ENCODE results near the gene FOXO6. TPM values are rescaled to one million over a fixed set of nuclear protein-coding genes. Genes with fewer than 3 reads are reported as not detected.

FOXO6 gene
- total RNA-seq, 5 donors from 2014 or later (not counting 1 experiment from before 2014, with no cell fraction given) = 0.13 to 0.70 (median 0.63) TPM; not detected in 2

GRCh38 chr1:41420860-41421259 lies 59.6 kb downstream of the FOXO6 start:
- ATAC-seq (replicated peaks in 1 of 4) (no peak), DNase-seq (no peak)
- Mint-ChIP-seq H3K27ac (no peak overlapping the region), H3K4me3 (no peak overlapping the region), H3K36me3 (no peaks in the 10 kb centered on the region), H3K4me1 (no peaks in the 10 kb centered on the region), H3K9me3 (no peaks in the 10 kb centered on the region), H3K27me3 (peaks cover 7 to 9% of the 10 kb centered on the region in 2 donors)
- Histone ChIP-seq H3K36me3 (ENCODE audit: control insufficient read depth in 2 of 2, extremely low read depth in 1 of 2, insufficient read depth in 1 of 2, low read length in 1 of 2) (no peaks in the 10 kb centered on the region), H3K9me3 (no peaks in the 10 kb centered on the region), H3K4me3 (ENCODE audit: control insufficient read depth in 1 of 2, extremely low read depth in 1 of 2, low read length in 1 of 2) (no peak overlapping the region), H3K27me3 (replicated peaks in 1 of 2; ENCODE audit: control insufficient read depth in 2 of 2, extremely low read depth in 1 of 2, insufficient read depth in 2 of 2, low read length in 1 of 2) (peaks cover 0 to 40% of the 10 kb centered on the region in 2 experiments), H3K27ac (ENCODE audit: low read length) (no peak overlapping the region), H3K4me1 (ENCODE audit: control insufficient read depth in 1 of 2, extremely low read depth in 1 of 2, insufficient read depth in 2 of 2, low read length in 2 of 2) (no peaks in the 10 kb centered on the region)
- POLR2A ChIA-PET = no interaction called here
- WGBS (ENCODE audit: insufficient coverage) = 56% methylated on average over 2 of the region's 3 CpGs
- CTCF ChIA-PET = interaction anchor here in 1 of 2 donors (0.5 kb wide), 1 partner anchor 926 kb away, joined by 4 read pairs; no protein-coding TSS in a partner anchor

GRCh38 chr1:41422306-41422705 lies 61.1 kb downstream of the FOXO6 start:
- no peaks in the 10 kb centered on the region for H3K36me3 Mint-ChIP-seq
- POLR2A ChIA-PET = no interaction called here
- peaks cover 0 to 30% of the 10 kb centered on the region in 2 experiments for H3K27me3 ChIP-seq (replicated peaks in 1 of 2; ENCODE audit: control insufficient read depth in 2 of 2, extremely low read depth in 1 of 2, insufficient read depth in 2 of 2, low read length in 1 of 2)
- DNase-seq (no peak), ATAC-seq (replicated peaks in 1 of 4) (no peak)
- CTCF ChIA-PET = no interaction called here
- no peak overlapping the region for H3K27ac ChIP-seq (ENCODE audit: low read length)
- H3K4me3 Mint-ChIP-seq = no peak overlapping the region
- WGBS (ENCODE audit: insufficient coverage) = 65% methylated on average over 6 of the region's 6 CpGs
- peaks cover 3 to 9% of the 10 kb centered on the region in 2 donors for H3K27me3 Mint-ChIP-seq
- no peak overlapping the region for H3K27ac Mint-ChIP-seq
- no peaks in the 10 kb centered on the region for H3K4me1 Mint-ChIP-seq
- H3K36me3 ChIP-seq (ENCODE audit: control insufficient read depth in 2 of 2, extremely low read depth in 1 of 2, insufficient read depth in 1 of 2, low read length in 1 of 2) = no peaks in the 10 kb centered on the region
- no peaks in the 10 kb centered on the region for H3K4me1 ChIP-seq (ENCODE audit: control insufficient read depth in 1 of 2, extremely low read depth in 1 of 2, insufficient read depth in 2 of 2, low read length in 2 of 2)
- no peaks in the 10 kb centered on the region for H3K9me3 Mint-ChIP-seq
- no peak overlapping the region for H3K4me3 ChIP-seq (ENCODE audit: control insufficient read depth in 1 of 2, extremely low read depth in 1 of 2, low read length in 1 of 2)
- no peaks in the 10 kb centered on the region for H3K9me3 ChIP-seq

GRCh38 chr1:41423511-41424191 lies 62.4 kb downstream of the FOXO6 start:
- ATAC-seq (replicated peaks in 1 of 4) = no peak
- H3K36me3 ChIP-seq (ENCODE audit: control insufficient read depth in 2 of 2, extremely low read depth in 1 of 2, insufficient read depth in 1 of 2, low read length in 1 of 2) = no peaks in the 10 kb centered on the region
- no peak overlapping the region for H3K4me3 Mint-ChIP-seq
- no peaks in the 10 kb centered on the region for H3K9me3 ChIP-seq
- H3K4me1 ChIP-seq (ENCODE audit: control insufficient read depth in 1 of 2, extremely low read depth in 1 of 2, insufficient read depth in 2 of 2, low read length in 2 of 2) = no peaks in the 10 kb centered on the region
- 69% methylated on average over 37 of the region's 38 CpGs for WGBS (ENCODE audit: insufficient coverage)
- H3K27ac Mint-ChIP-seq = no peak overlapping the region
- DNase-seq = no peak
- H3K36me3 Mint-ChIP-seq = no peaks in the 10 kb centered on the region
- H3K9me3 Mint-ChIP-seq = no peaks in the 10 kb centered on the region
- peaks cover 8 to 10% of the 10 kb centered on the region in 2 donors for H3K27me3 Mint-ChIP-seq
- no peak overlapping the region for H3K27ac ChIP-seq (ENCODE audit: low read length)
- H3K4me1 Mint-ChIP-seq = no peaks in the 10 kb centered on the region
- peaks cover 0 to 32% of the 10 kb centered on the region in 2 experiments for H3K27me3 ChIP-seq (replicated peaks in 1 of 2; ENCODE audit: control insufficient read depth in 2 of 2, extremely low read depth in 1 of 2, insufficient read depth in 2 of 2, low read length in 1 of 2)
- ChIA-PET POLR2A (interaction anchor here in 1 of 2 donors (0.6 kb wide), 1 partner anchor 53 kb away, joined by 5 read pairs; no protein-coding TSS in a partner anchor), CTCF (no interaction called here)
- H3K4me3 ChIP-seq (ENCODE audit: control insufficient read depth in 1 of 2, extremely low read depth in 1 of 2, low read length in 1 of 2) = no peak overlapping the region

- CTCF ChIA-PET = no interaction called here
- H3K27ac ChIP-seq (ENCODE audit: low read length) = no peak overlapping the region
- H3K4me3 Mint-ChIP-seq = no peak overlapping the region
- WGBS (ENCODE audit: insufficient coverage) = 100% methylated on average over 4 of the region's 4 CpGs
- H3K27ac Mint-ChIP-seq = no peak overlapping the region
- no peaks in the 10 kb centered on the region for H3K9me3 ChIP-seq
- no peak for ATAC-seq (replicated peaks in 1 of 4)
- no peak overlapping the region for H3K4me3 ChIP-seq (ENCODE audit: control insufficient read depth in 1 of 2, extremely low read depth in 1 of 2, low read length in 1 of 2)
- H3K36me3 Mint-ChIP-seq = no peaks in the 10 kb centered on the region
- H3K36me3 ChIP-seq (ENCODE audit: control insufficient read depth in 2 of 2, extremely low read depth in 1 of 2, insufficient read depth in 1 of 2, low read length in 1 of 2) = no peaks in the 10 kb centered on the region
- H3K4me1 Mint-ChIP-seq = no peaks in the 10 kb centered on the region
- DNase-seq = no peak
- POLR2A ChIA-PET = no interaction called here
- peaks cover 0 to 32% of the 10 kb centered on the region in 2 experiments for H3K27me3 ChIP-seq (replicated peaks in 1 of 2; ENCODE audit: control insufficient read depth in 2 of 2, extremely low read depth in 1 of 2, insufficient read depth in 2 of 2, low read length in 1 of 2)
- H3K9me3 Mint-ChIP-seq = no peaks in the 10 kb centered on the region
- no peaks in the 10 kb centered on the region for H3K4me1 ChIP-seq (ENCODE audit: control insufficient read depth in 1 of 2, extremely low read depth in 1 of 2, insufficient read depth in 2 of 2, low read length in 2 of 2)
- peaks cover 10 to 13% of the 10 kb centered on the region in 2 donors for H3K27me3 Mint-ChIP-seq
Observed at GRCh38 chr1:41424581-41425118, 63.4 kb downstream of the FOXO6 start.

GRCh38 chr1:41425369-41425768 lies 64.1 kb downstream of the FOXO6 start:
- Histone ChIP-seq H3K36me3 (ENCODE audit: control insufficient read depth in 2 of 2, extremely low read depth in 1 of 2, insufficient read depth in 1 of 2, low read length in 1 of 2) (no peaks in the 10 kb centered on the region), H3K27ac (ENCODE audit: low read length) (no peak overlapping the region), H3K4me3 (ENCODE audit: control insufficient read depth in 1 of 2, extremely low read depth in 1 of 2, low read length in 1 of 2) (no peak overlapping the region), H3K27me3 (replicated peaks in 1 of 2; ENCODE audit: control insufficient read depth in 2 of 2, extremely low read depth in 1 of 2, insufficient read depth in 2 of 2, low read length in 1 of 2) (peaks cover 0 to 32% of the 10 kb centered on the region in 2 experiments), H3K9me3 (no peaks in the 10 kb centered on the region), H3K4me1 (ENCODE audit: control insufficient read depth in 1 of 2, extremely low read depth in 1 of 2, insufficient read depth in 2 of 2, low read length in 2 of 2) (no peaks in the 10 kb centered on the region)
- no peak for DNase-seq
- ATAC-seq (replicated peaks in 1 of 4) = no peak
- Mint-ChIP-seq H3K36me3 (no peaks in the 10 kb centered on the region), H3K27ac (no peak overlapping the region), H3K4me1 (no peaks in the 10 kb centered on the region), H3K27me3 (peaks cover 10 to 13% of the 10 kb centered on the region in 2 donors), H3K9me3 (no peaks in the 10 kb centered on the region), H3K4me3 (no peak overlapping the region)
- ChIA-PET CTCF (no interaction called here), POLR2A (no interaction called here)
- 97% methylated on average over 2 of the region's 2 CpGs for WGBS (ENCODE audit: insufficient coverage)

GRCh38 chr1:41426201-41426890 lies 65.1 kb downstream of the FOXO6 start:
- H3K4me1 Mint-ChIP-seq = no peaks in the 10 kb centered on the region
- no peak overlapping the region for H3K4me3 Mint-ChIP-seq
- ATAC-seq (replicated peaks in 1 of 4) (no peak), DNase-seq (no peak)
- H3K27me3 ChIP-seq (replicated peaks in 1 of 2; ENCODE audit: control insufficient read depth in 2 of 2, extremely low read depth in 1 of 2, insufficient read depth in 2 of 2, low read length in 1 of 2) = peaks cover 0 to 40% of the 10 kb centered on the region in 2 experiments
- H3K9me3 ChIP-seq = no peaks in the 10 kb centered on the region
- CTCF ChIA-PET = no interaction called here
- no peak overlapping the region for H3K27ac Mint-ChIP-seq
- H3K27me3 Mint-ChIP-seq = peaks cover 11 to 13% of the 10 kb centered on the region in 2 donors
- no peaks in the 10 kb centered on the region for H3K36me3 ChIP-seq (ENCODE audit: control insufficient read depth in 2 of 2, extremely low read depth in 1 of 2, insufficient read depth in 1 of 2, low read length in 1 of 2)
- POLR2A ChIA-PET = no interaction called here
- H3K4me3 ChIP-seq (ENCODE audit: control insufficient read depth in 1 of 2, extremely low read depth in 1 of 2, low read length in 1 of 2) = no peak overlapping the region
- H3K9me3 Mint-ChIP-seq = no peaks in the 10 kb centered on the region
- H3K4me1 ChIP-seq (ENCODE audit: control insufficient read depth in 1 of 2, extremely low read depth in 1 of 2, insufficient read depth in 2 of 2, low read length in 2 of 2) = no peaks in the 10 kb centered on the region
- 86% methylated on average over 9 of the region's 13 CpGs for WGBS (ENCODE audit: insufficient coverage)
- no peaks in the 10 kb centered on the region for H3K36me3 Mint-ChIP-seq
- no peak overlapping the region for H3K27ac ChIP-seq (ENCODE audit: low read length)
